Small intestine (tissue), 7 donors: ENCODE results near the gene GTPBP6. TPM values are rescaled to one million over a fixed set of nuclear protein-coding genes. Genes with fewer than 3 reads are reported as not detected.
"Not testable (repeated sequence)": the region's sequence is repeated elsewhere in the genome, so short reads cannot be mapped to it uniquely, and the experiment has no call there.

Experiments used
- DNase-seq, 2 donors: peaks; one replicate each; pipeline versions ENCODE4 v3.0.0 to v3.0.0-alpha.2; 2013
- FAIRE-seq: peaks from 2 replicates; lab custom pipeline; 2012; peaks lifted over from hg19 to GRCh38; lab: Jason Lieb, UNC
- H3K27ac ChIP-seq, 3 donors: one replicate each; pipeline ENCODE4 v1.5.1; 2013; ENCODE audit warnings: low read length in 2 of 3, mild to moderate bottlenecking in 2 of 3, control low read depth in 1 of 3, inconsistent platforms in 1 of 3, low read depth in 1 of 3, moderate library complexity in 1 of 3
- H3K27me3 ChIP-seq, 3 donors: one replicate each; pipeline ENCODE4 v1.6.1; 2013; ENCODE audit warnings: low read length in 3 of 3, inconsistent platforms in 1 of 3; ENCODE audit not compliant: control insufficient read depth in 3 of 3, insufficient read depth in 3 of 3
- H3K36me3 ChIP-seq, 3 donors: one replicate each; pipeline ENCODE4 v1.6.1; 2013; ENCODE audit warnings: low read length in 3 of 3, inconsistent platforms in 1 of 3, low read depth in 1 of 3, mild to moderate bottlenecking in 1 of 3, moderate library complexity in 1 of 3; ENCODE audit not compliant: control insufficient read depth in 3 of 3, insufficient read depth in 2 of 3
- H3K4me1 ChIP-seq, 3 donors: one replicate each; pipeline ENCODE4 v1.6.1; 2013; ENCODE audit warnings: low read length in 2 of 3, inconsistent platforms in 1 of 3, low read depth in 1 of 3, mild to moderate bottlenecking in 1 of 3, moderate library complexity in 1 of 3; ENCODE audit not compliant: control insufficient read depth in 3 of 3, insufficient read depth in 2 of 3
- H3K4me3 ChIP-seq, 3 donors: one replicate each; pipeline ENCODE4 v1.5.1; 2013; ENCODE audit warnings: low read length in 3 of 3, control low read depth in 1 of 3, inconsistent platforms in 1 of 3, low read depth in 1 of 3, mild to moderate bottlenecking in 1 of 3, moderate library complexity in 1 of 3
- H3K9me3 ChIP-seq, 2 donors: one replicate each; pipeline ENCODE4 v1.6.1; 2013; ENCODE audit warnings: low read depth in 1 of 2, low read length in 1 of 2; ENCODE audit not compliant: control insufficient read depth in 2 of 2, insufficient read depth in 1 of 2
- WGBS, 3 donors: extraction: QIAGEN DNeasy Blood & Tissue Kit; methylation state at CpG; one replicate each; pipeline ENCODE4 v1.1.7; 2013; 5-methylcytosine and 5-hydroxymethylcytosine counted together
- polyA plus RNA-seq, 4 donors: library from polyadenylated mRNA; stranded (reverse) in 3 of 4; unstranded in 1 of 4; fragments of 200-250 nt in 3 of 4; fragments of 120-200 nt in 1 of 4; gene quantifications; one replicate each; pipeline versions ENCODE4 v1.2.1 to v1.2.3, GENCODE V29; 2013
- donor health status: healthy with polysubstance abuse.
- donor health status: control.
- donor health status: control.
- donor health status: Bipolar disorder and iron deficiency.
- donor health status: healthy.

The GTPBP6 gene
- polyA plus RNA-seq, 4 donors: 34.9 to 69.7 (median 44.8) TPM

DNA sequence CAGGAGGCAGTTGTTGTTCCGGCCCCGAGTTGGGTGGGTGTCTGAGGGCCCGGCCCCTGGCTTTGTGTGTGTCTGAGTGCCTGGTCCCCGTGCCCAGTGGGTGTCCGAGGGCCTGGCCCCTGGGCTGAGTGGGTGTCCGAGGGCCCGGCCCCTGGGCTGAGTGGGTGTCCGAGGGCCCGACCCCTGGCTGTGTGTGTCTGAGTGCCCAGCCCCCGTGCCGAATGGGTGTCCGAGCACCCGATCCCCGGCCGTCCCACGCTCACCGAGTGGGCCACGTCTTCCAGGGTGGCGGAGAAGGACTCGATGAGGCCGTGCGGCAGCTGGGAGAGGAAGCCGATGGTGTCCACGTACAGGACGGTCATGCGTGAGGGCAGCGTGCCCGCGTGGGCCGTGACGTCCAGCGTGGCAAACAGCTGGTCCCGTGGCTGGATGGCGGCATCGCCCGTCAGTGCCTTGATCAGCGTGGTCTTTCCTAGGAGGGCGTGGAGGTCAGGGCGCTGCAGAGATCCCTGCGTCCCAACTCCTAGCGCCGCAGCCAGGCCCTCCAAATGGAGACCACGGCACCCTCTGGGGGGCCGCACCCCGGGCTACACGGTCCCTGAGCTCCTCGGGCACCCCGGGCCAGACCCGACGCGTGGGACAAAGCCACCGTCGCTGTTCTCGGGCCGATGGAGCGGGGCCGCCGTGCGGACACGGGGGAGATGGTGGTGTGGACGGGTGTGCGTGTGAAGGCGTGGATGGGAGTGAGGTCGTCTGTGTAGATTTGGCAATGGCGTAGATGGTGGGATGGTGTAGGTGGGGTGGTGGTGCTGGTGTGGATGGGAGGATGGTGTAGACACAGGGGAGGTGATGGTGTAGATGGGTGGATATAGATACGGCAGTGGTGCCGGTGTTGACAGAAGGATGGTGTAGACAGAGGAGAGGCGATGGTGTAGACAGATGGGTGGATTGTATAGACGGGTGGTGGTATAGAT, 7.2 kb downstream of the GTPBP6 start:
- no peak overlapping the region for H3K4me3 ChIP-seq
- no peaks in the 10 kb centered on the region for H3K27me3 ChIP-seq
- H3K4me1 ChIP-seq: no peaks in the 10 kb centered on the region
- FAIRE-seq: no peak
- WGBS, 3 donors: 95 to 96% (median 96%) methylated on average over 68 to 69 of the region's 69 CpGs
- no peak for DNase-seq
- peaks cover 16 to 69% (median 30%) of the 10 kb centered on the region in 3 donors for H3K36me3 ChIP-seq
- H3K9me3 ChIP-seq: no peaks in the 10 kb centered on the region
- no peak overlapping the region for H3K27ac ChIP-seq

DNA sequence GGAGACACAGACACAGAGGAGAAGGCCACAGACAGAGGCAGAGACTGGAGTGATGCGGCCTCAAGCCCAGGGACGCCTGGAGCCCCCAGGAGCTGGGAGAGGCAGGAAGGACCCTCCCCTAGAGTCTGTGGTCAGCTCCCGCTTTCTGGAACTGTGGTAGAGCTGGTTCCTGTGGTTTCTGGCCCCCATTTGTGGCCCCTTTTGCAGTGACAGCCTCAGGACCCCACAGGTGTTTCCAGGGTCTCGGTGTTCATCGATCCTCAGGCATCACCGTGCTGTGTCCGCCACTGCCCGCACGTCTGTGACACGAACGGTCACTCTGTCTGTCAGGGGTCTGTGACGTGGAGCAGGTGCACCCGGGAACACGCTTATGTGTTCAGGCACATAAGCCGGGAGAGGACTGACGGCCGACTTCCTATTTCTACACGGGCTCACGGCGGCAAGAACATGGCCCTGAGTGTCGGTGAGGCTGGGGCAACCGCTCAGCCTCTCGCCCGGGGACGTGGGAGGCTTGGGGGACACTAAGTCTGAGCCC, 7.9 kb downstream of the GTPBP6 start:
- WGBS, 3 donors: 93 to 97% (median 94%) methylated on average over 22 to 25 of the region's 25 CpGs
- Histone ChIP-seq H3K9me3 (no peaks in the 10 kb centered on the region), H3K27ac (no peak overlapping the region), H3K4me3 (no peak overlapping the region), H3K36me3 (peaks cover 18 to 68% (median 30%) of the 10 kb centered on the region in 3 donors), H3K27me3 (no peaks in the 10 kb centered on the region), H3K4me1 (no peaks in the 10 kb centered on the region)
- FAIRE-seq (no peak), DNase-seq (no peak)

DNA sequence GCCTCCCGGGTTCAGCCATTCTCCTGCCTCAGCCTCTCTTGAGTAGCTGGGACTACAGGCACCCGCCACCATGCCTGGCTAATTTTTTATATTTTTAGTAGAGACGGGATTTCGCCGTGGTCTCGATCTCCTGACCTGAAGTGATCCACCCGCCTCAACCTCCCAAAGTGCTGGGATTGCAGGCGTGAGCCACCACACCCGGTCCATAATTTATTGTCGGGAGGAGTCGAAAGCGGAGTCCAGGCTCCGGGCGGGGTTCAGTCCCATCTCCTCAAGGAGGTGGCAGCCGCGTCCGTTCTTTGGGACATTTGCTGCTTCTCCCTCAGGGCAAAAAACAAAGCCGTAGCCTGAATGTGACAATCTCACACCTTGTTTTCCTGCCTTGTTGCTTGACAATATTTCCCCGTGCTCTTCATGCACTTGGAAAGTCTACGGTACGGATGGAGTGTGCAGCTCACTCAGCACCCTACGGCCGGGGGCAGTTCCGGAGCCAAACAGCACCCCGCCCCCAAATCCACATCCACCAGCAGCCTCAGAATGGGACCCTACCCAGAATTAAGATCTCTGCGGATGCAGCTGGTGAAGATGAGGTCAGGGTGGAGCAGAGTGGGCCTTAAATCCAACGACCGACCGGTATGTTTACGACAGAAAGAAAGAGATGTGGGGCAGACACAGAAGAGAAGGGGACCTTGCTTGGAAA, 9.6 kb downstream of the GTPBP6 start:
- FAIRE-seq (no peak), DNase-seq (no peak)
- H3K27ac ChIP-seq: no peak overlapping the region
- peaks cover 19 to 64% (median 34%) of the 10 kb centered on the region in 3 donors for H3K36me3 ChIP-seq
- H3K4me3 ChIP-seq: no peak overlapping the region
- WGBS, 3 donors: 94 to 95% (median 94%) methylated on average over 30 of the region's 30 CpGs
- no peaks in the 10 kb centered on the region for H3K27me3 ChIP-seq
- H3K4me1 ChIP-seq: no peaks in the 10 kb centered on the region
- no peaks in the 10 kb centered on the region for H3K9me3 ChIP-seq

DNA sequence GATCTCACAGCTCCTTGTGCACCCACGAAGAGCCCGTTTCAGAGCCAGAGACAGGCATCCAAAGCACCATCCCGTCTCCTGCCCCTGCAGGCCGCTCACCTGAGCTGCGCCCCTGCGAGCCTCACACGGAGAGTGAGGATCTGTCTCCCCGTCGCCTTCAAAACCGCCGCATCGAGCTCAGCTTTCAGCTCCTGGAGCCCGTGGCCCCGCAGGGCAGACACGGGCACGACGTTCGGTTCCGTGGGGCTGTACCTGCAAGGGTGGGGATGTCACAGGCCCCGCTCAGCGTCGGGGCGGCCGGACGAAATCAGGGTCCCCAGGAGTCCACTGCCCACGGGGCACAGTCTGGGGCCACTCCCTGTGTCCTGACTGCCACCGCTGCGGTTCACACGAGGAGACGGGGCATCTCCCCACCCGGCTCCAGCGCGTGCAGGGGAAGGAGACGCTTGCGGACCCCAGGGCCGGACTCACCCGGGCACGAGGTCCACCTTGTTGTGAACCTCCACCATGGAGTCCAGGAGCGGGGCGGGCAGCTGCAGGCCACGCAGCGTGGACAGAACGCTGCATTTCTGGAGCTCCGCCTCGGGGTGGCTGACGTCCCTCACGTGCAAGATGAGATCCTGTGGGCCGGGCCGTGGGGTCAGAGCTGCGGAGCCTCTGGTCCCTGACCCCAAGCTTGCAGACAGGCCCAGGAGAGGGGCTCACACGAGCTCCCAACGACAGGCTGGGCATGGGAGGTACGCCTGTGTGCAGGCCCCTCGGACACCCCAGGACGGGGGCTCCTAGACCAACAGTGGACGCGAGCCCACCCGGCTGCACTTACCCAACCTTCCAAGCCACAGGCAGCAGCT, 11.1 kb downstream of the GTPBP6 start:
- FAIRE-seq: no peak
- H3K36me3 ChIP-seq: peaks cover 18 to 56% (median 21%) of the 10 kb centered on the region in 3 donors
- no peak for DNase-seq
- H3K9me3 ChIP-seq: peaks cover 0 to 2% of the 10 kb centered on the region in 2 donors
- WGBS, 3 donors: 95 to 97% (median 97%) methylated on average over 53 to 58 of the region's 58 CpGs
- H3K27ac ChIP-seq: no peak overlapping the region
- H3K4me3 ChIP-seq: no peak overlapping the region
- no peaks in the 10 kb centered on the region for H3K4me1 ChIP-seq
- H3K27me3 ChIP-seq: no peaks in the 10 kb centered on the region

DNA sequence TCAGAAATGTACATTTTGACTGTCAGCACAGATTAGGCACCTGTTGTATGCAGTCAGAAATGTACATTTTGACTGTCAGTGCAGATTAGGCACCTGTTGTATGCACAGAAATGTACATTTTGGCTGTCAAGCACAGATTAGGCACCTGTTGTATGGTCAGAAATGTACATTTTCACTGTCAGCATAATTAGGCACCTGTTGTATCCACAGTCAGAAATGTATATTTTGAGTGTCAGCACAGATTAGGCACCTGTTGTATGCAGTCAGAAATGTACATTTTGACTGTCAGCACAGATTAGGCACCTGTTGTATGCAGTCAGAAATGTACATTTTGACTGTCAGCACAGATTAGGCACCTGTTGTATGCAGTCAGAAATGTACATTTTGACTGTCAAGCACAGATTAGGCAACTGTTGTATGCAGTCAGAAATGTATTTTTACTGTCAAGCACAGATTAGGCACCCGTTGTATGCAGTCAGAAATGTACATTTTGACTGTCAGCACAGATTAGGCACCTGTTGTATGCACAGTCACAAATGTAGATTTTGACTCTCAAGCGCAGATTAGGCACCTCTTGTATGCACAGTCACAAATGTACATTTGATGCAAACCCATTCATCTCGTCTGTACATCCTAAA, 11.9 kb downstream of the GTPBP6 start:
- not testable (repeated sequence) for FAIRE-seq, H3K27ac ChIP-seq, H3K4me3 ChIP-seq, H3K9me3 ChIP-seq, H3K27me3 ChIP-seq, H3K4me1 ChIP-seq, DNase-seq
- H3K36me3 ChIP-seq: peaks cover 12 to 57% (median 20%) of the 10 kb centered on the region in 3 donors
- 92 to 96% (median 95%) methylated on average over 3 of the region's 3 CpGs for WGBS, 3 donors

DNA sequence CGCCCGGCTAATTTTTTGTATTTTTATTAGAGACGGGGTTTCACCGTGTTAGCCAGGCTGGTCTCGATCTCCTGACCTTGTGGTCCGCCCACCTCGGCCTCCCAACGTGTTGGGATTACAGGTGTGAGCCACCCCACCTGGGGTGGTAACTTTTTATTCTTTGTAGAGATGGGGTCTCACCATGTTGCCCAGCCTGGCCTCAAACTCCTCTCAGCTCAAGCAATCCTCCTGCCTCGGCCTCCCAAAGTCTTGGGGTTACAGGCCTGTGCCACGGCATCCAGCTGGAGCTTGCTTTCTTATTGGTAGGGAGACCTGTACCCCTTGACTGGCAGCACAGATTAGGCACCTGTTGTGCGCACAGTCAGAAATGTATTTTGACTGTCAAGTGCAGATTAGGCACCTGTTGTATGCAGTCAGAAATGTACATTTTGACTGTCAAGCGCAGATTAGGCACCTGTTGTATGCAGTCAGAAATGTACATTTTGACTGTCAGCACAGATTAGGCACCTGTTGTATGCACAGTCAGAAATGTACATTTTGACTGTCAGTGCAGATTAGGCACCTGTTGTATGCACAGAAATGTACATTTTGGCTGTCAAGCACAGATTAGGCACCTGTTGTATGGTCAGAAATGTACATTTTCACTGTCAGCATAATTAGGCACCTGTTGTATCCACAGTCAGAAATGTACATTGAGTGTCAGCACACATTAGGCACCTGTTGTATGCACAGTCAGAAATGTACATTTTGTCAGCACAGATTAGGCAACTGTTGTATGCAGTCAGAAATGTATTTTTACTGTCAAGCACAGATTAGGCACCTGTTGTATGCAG, 12.6 kb downstream of the GTPBP6 start:
- not testable (repeated sequence) for H3K4me3 ChIP-seq, FAIRE-seq, H3K4me1 ChIP-seq, H3K27ac ChIP-seq, DNase-seq, H3K27me3 ChIP-seq, H3K9me3 ChIP-seq
- 96 to 98% (median 97%) methylated on average over 12 of the region's 12 CpGs for whole genome bisulfite sequencing, 3 donors
- peaks cover 12 to 56% (median 20%) of the 10 kb centered on the region in 3 donors for H3K36me3 ChIP-seq

DNA sequence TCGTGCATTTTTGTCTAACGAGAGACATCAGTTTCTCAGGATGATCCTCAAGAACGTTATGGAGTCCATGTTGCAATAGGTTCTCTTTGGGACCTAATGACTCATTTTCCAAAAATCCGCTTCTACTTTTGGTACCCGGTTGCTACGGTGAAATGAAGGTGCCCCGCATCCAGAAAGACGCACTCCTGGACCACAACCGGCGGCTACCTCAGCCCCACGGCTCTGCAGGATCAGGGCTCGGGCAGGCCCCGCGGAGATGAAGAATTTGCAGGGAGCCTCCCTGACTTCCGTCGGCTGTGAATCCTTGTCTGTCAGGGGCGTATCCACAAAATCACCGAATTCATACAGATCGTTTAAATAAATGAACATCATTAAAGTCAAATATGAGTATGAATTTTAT, 15.6 kb downstream of the GTPBP6 start:
- no peak for DNase-seq

More for the DNA sequence above, 15.6 kb downstream of the GTPBP6 start:
- no peak for FAIRE-seq
- Histone ChIP-seq H3K4me1 (no peaks in the 10 kb centered on the region), H3K36me3 (peaks cover 10 to 59% (median 14%) of the 10 kb centered on the region in 3 donors), H3K27me3 (no peaks in the 10 kb centered on the region), H3K4me3 (no peak overlapping the region), H3K9me3 (peaks cover 0 to 5% of the 10 kb centered on the region in 2 donors), H3K27ac (no peak overlapping the region)
- WGBS, 3 donors: 91 to 95% (median 94%) methylated on average over 19 of the region's 19 CpGs
